ENCODE measurements around the gene PTPN7.

GRCh38 chr1:202153284-202153683, 7.1 kb downstream of the PTPN7 start:
- no peak for TF ChIP-seq CTCF (IDR thresholded peaks at IDR 0.05; ENCODE audit: insufficient read depth, low read length, poor library complexity, severe bottlenecking)
- no peak for TF ChIP-seq EZH2phosphoT487 (conservative IDR thresholded peaks at IDR 0.05; ENCODE audit: low read length)
